A673 (cell line): Measurements from ENCODE around the gene MAN1C1.

Source experiments
- CTCF ChIP-seq: fragments of 300-800, 200-600 bp; sonication (generic); conservative IDR thresholded peaks from 2 replicates; pipeline ENCODE4 v1.5.1; 2017; ENCODE audit warnings: low read depth, mild to moderate bottlenecking, antibody characterized with exemption, low read length, moderate library complexity, mixed read lengths
- EZH2 ChIP-seq: fragments of 200-600 bp; sonication (generic); IDR thresholded peaks from 2 replicates; pipeline ENCODE4 v1.6.1; 2017; ENCODE audit warnings: borderline replicate concordance, low read depth, mild to moderate bottlenecking, mixed read lengths, antibody characterized with exemption, low read length; ENCODE audit not compliant: poor library complexity, severe bottlenecking

DNA sequence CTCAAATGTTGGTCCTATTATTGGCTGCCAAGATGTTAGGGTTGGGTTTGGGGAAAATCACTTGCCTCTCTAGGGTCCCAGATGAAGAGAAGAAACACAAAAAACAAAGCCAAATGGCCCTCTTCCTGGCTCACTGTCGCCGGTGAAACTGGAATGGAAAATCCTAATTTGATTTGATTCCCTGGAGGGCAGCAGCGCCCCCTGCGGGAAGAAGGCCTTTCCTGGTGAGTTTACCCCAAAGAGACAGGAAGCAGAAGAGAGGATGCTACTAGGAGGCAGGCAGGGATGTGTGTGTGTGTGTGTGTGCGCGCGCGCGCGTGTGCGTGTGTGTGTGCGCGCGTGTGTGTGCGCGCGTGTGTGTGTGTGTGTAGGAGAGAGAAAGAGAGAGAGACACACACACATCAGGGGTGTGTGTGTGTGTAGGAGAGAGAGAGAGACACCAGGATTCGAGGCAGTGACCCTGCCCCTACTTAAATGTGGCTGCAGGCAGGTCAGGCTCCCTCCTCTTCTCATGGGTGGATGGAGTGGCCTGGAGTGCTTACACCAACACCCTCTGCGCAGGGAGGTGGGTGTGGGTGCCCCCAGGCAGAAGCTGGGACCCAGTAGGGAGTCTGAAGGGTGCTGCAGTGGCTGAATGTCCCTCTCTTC, 180.3 kb downstream of the MAN1C1 start:
- TF ChIP-seq CTCF = peak; percentile 92
- TF ChIP-seq EZH2 = no peak
